ENCODE data around the gene EML6. TPM values are rescaled to one million over a fixed set of nuclear protein-coding genes. Genes with fewer than 3 reads are reported as not detected.

The EML6 gene
- total RNA-seq, 1 donor from 2014 or later = 8.1 TPM

DNA sequence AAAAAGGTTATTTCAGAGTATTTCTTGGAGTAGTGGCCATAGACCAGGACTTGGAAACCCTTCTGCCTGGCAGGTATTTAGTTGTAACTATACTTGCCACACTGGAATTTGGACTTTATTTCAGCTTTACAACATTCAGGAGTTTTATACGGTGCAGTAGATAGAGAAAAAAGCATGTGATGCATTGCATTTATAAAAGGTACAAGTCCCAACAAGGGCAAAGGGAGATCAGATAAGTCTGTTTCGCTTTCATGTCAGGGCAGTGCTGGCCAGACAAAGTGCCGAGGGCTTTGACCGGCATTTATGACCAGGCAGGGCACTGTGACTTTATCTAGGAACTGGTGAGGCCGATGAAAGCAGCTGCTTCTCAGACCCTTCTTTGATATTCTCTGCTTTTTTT, 181.4 kb downstream of the EML6 start:
- Mint-ChIP-seq H3K9me3 (no peaks in the 10 kb centered on the region), H3K27ac (peak overlapping the region; percentile 14), H3K36me3 (no peaks in the 10 kb centered on the region), H3K4me1 (ENCODE audit: unreplicated experiment) (no peaks in the 10 kb centered on the region), H3K27me3 (no peaks in the 10 kb centered on the region), H3K4me3 (no peak overlapping the region)
- DNase-seq (ENCODE audit: extremely low spot score, unreplicated experiment) = no peak
- no peak for TF ChIP-seq CTCF (conservative IDR thresholded peaks at IDR 0.05)

- Mint-ChIP-seq H3K27me3 (no peaks in the 10 kb centered on the region), H3K27ac (no peak overlapping the region), H3K36me3 (no peaks in the 10 kb centered on the region), H3K9me3 (no peaks in the 10 kb centered on the region), H3K4me3 (no peak overlapping the region), H3K4me1 (ENCODE audit: unreplicated experiment) (no peaks in the 10 kb centered on the region)
- TF ChIP-seq CTCF (conservative IDR thresholded peaks at IDR 0.05) = no peak
- no peak for DNase-seq (ENCODE audit: extremely low spot score, unreplicated experiment)
Observed at GRCh38 chr2:54906716-54907115, 183.3 kb downstream of the EML6 start.

DNA sequence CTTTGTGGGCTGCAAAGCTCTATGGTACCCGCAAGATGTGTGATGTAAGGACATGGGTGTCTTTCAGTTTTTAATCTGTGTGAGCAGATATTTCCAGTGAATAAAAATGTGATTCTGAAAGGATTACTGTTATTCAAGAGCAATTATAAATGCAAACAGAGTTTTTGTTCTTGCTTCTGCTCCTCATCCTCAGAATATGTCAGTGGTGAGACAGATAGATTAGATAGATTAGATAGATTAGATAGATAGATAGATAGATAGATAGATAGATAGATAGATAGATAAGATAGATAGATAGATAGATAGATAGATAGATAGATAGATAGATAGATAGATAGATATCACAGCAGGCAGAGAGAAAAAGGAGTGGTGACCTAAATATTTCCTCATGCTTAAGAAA, 184.2 kb downstream of the EML6 start:
- DNase-seq (ENCODE audit: extremely low spot score, unreplicated experiment) = no peak
- no peaks in the 10 kb centered on the region for H3K27me3 Mint-ChIP-seq
- no peak overlapping the region for H3K27ac Mint-ChIP-seq
- H3K4me1 Mint-ChIP-seq (ENCODE audit: unreplicated experiment) = no peaks in the 10 kb centered on the region
- no peaks in the 10 kb centered on the region for H3K36me3 Mint-ChIP-seq
- TF ChIP-seq CTCF (conservative IDR thresholded peaks at IDR 0.05) = no peak
- H3K9me3 Mint-ChIP-seq = no peaks in the 10 kb centered on the region
- H3K4me3 Mint-ChIP-seq = no peak overlapping the region

DNA sequence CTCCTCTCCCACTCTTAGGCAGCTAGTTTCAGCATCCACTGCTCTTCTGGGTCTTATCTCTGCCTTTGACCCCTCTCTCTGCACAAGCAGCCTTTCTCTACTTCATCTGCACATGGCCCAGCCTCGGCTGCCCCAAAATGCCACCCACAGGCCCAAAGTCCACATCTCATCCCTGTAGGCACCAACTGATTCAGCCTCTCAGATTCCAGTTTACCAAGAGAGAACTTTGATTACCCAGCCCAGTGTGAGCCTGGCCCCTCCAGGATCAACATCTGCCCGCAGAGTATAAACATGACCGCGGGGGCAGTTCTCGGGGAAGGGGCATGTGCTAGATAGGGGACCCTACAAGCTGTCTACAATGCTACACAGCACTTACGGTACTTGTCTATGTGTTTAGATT, 185.1 kb downstream of the EML6 start:
- Mint-ChIP-seq H3K27ac (no peak overlapping the region), H3K36me3 (no peaks in the 10 kb centered on the region), H3K9me3 (no peaks in the 10 kb centered on the region), H3K4me3 (no peak overlapping the region), H3K4me1 (ENCODE audit: unreplicated experiment) (no peaks in the 10 kb centered on the region), H3K27me3 (no peaks in the 10 kb centered on the region)
- DNase-seq (ENCODE audit: extremely low spot score, unreplicated experiment) = no peak
- no peak for TF ChIP-seq CTCF (conservative IDR thresholded peaks at IDR 0.05)

DNA sequence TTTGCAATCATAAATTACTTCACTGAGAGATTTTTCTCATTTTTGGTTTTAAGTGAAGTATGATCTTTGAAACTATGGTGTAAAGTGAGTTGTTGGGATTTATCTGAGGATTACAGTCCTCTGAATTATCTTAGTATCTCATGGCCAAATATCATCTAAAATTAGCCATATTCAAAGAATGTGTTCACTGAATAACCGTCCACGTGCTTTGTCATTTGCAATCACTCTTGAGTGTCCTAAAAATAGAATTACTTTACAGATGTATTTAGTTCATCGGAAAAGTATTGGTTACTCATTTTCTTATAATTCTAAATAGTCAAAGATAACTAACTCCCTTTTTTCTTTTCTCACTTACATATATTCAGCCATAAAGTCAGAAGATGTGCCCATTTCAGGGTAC, 185.5 kb downstream of the EML6 start:
- no peak for TF ChIP-seq CTCF (conservative IDR thresholded peaks at IDR 0.05)
- no peaks in the 10 kb centered on the region for H3K27me3 Mint-ChIP-seq
- no peak overlapping the region for H3K27ac Mint-ChIP-seq
- H3K9me3 Mint-ChIP-seq = no peaks in the 10 kb centered on the region
- H3K36me3 Mint-ChIP-seq = no peaks in the 10 kb centered on the region
- H3K4me1 Mint-ChIP-seq (ENCODE audit: unreplicated experiment) = no peaks in the 10 kb centered on the region
- no peak overlapping the region for H3K4me3 Mint-ChIP-seq
- DNase-seq (ENCODE audit: extremely low spot score, unreplicated experiment) = no peak

GRCh38 chr2:54912305-54912704, 188.8 kb downstream of the EML6 start:
- no peak for DNase-seq (ENCODE audit: extremely low spot score, unreplicated experiment)
- Mint-ChIP-seq H3K27ac (no peak overlapping the region), H3K4me3 (no peak overlapping the region), H3K27me3 (no peaks in the 10 kb centered on the region), H3K9me3 (no peaks in the 10 kb centered on the region), H3K4me1 (ENCODE audit: unreplicated experiment) (no peaks in the 10 kb centered on the region), H3K36me3 (no peaks in the 10 kb centered on the region)
- no peak for TF ChIP-seq CTCF (conservative IDR thresholded peaks at IDR 0.05)
